Osteocyte (in vitro differentiated cells): ENCODE measurements around the gene MAPK1. TPM values are rescaled to one million over a fixed set of nuclear protein-coding genes. Genes with fewer than 3 reads are reported as not detected.
"Not testable (repeated sequence)": the region's sequence is repeated elsewhere in the genome, so short reads cannot be mapped to it uniquely, and the experiment has no call there.

Experiments
- DNase-seq: peaks from one replicate; pipeline ENCODE4 v3.0.0; 2021; ENCODE audit warnings: mixed read lengths; ENCODE audit not compliant: unreplicated experiment; ENCODE audit errors: extremely low spot score
- H3K27ac Mint-ChIP-seq: one replicate; pipeline ENCODE4 v1.8.0; 2021; ENCODE audit warnings: mild to moderate bottlenecking, mixed read lengths; ENCODE audit not compliant: unreplicated experiment
- H3K27me3 Mint-ChIP-seq: one replicate; pipeline ENCODE4 v1.8.0; 2021; ENCODE audit warnings: mixed read lengths; ENCODE audit not compliant: unreplicated experiment
- H3K36me3 Mint-ChIP-seq: one replicate; pipeline ENCODE4 v1.8.0; 2021; ENCODE audit warnings: mixed read lengths; ENCODE audit not compliant: unreplicated experiment
- H3K4me1 Mint-ChIP-seq: one replicate; pipeline ENCODE4 v1.8.0; 2021; ENCODE audit warnings: mixed read lengths; ENCODE audit not compliant: unreplicated experiment
- H3K4me3 Mint-ChIP-seq: one replicate; pipeline ENCODE4 v1.8.0; 2021; ENCODE audit warnings: mild to moderate bottlenecking, moderate library complexity, mixed read lengths; ENCODE audit not compliant: unreplicated experiment
- H3K9me3 Mint-ChIP-seq: one replicate; pipeline ENCODE4 v1.8.0; 2021; ENCODE audit warnings: mixed read lengths; ENCODE audit not compliant: unreplicated experiment
- total RNA-seq: library from RNA; stranded (reverse); gene quantifications from 2 replicates; pipeline ENCODE4 v1.2.1, GENCODE V29; 2021
- TF ChIP-seq, protein P1 (sequence below): fragments of 200-600 bp; sonication (generic); IDR thresholded peaks from 2 replicates; pipeline ENCODE4 v1.5.0; 2021; ENCODE audit warnings: antibody characterized with exemption, mild to moderate bottlenecking, moderate library complexity

MAPK1 gene
- total RNA-seq, 1 donor from 2014 or later, result 159 TPM

DNA sequence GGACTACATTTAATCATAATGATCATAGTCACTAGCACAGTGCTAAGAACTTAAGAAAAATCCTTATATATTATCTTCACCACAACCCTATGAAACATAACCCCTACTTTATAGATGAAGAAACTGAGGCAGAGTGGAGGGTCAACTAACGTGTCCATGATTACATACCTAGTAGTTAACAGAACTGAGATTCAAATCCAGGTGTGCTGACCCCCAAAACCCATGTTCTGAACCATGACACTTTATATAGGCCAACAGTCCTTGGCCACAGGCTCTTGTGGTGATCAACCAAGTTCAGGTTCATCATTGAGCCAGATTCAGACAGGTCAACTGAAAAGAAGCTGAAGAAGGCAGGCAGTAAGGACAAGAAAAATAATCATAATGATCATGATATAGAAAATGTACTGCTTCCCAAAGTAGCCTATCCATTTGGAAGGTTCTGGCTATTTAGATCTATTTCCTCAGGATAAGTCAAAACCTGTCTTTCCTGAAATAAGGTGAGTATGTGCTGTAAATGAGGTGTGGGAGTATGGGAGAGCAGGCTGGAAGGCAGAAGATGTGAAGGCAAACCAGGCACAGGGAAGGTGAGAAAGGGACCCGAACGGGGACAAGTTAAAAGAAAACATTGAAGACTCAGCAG is 39.7 kb downstream of the MAPK1 start:
- TF ChIP-seq, protein P1, sequence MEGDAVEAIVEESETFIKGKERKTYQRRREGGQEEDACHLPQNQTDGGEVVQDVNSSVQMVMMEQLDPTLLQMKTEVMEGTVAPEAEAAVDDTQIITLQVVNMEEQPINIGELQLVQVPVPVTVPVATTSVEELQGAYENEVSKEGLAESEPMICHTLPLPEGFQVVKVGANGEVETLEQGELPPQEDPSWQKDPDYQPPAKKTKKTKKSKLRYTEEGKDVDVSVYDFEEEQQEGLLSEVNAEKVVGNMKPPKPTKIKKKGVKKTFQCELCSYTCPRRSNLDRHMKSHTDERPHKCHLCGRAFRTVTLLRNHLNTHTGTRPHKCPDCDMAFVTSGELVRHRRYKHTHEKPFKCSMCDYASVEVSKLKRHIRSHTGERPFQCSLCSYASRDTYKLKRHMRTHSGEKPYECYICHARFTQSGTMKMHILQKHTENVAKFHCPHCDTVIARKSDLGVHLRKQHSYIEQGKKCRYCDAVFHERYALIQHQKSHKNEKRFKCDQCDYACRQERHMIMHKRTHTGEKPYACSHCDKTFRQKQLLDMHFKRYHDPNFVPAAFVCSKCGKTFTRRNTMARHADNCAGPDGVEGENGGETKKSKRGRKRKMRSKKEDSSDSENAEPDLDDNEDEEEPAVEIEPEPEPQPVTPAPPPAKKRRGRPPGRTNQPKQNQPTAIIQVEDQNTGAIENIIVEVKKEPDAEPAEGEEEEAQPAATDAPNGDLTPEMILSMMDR, result no peak

DNA sequence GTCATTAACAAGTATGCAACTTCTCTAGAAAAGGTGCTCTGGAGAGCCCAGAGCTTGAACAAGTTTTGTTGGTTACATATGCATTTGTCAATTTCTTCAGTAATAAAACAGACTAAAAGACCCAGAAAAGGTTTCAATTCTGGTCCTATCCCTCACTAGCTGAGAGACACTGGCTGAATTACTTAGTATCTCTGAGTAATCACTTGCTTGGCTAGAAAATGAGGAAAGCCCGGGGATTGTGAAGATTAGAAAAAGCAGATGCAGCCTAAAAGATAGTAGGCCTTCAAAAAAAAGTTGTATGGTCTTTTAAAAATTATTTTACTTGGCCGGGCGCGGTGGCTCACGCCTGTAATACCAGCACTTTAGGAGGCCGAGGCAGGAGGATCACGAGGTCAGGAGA is 41.2 kb downstream of the MAPK1 start:
- Mint-ChIP-seq H3K36me3 (no peaks in the 10 kb centered on the region), H3K27ac (no peak overlapping the region), H3K4me1 (peaks cover 51% of the 10 kb centered on the region), H3K9me3 (no peaks in the 10 kb centered on the region), H3K4me3 (no peak overlapping the region), H3K27me3 (no peaks in the 10 kb centered on the region)
- no peak for DNase-seq
- TF ChIP-seq, protein P1, result no peak

More for the DNA sequence above, 39.7 kb downstream of the MAPK1 start:
- DNase-seq, result no peak
- no peak overlapping the region for H3K4me3 Mint-ChIP-seq
- H3K4me1 Mint-ChIP-seq, result peaks cover 57% of the 10 kb centered on the region
- H3K36me3 Mint-ChIP-seq, result no peaks in the 10 kb centered on the region
- H3K27me3 Mint-ChIP-seq, result no peaks in the 10 kb centered on the region
- no peaks in the 10 kb centered on the region for H3K9me3 Mint-ChIP-seq
- peak overlapping the region; percentile 8 for H3K27ac Mint-ChIP-seq

DNA sequence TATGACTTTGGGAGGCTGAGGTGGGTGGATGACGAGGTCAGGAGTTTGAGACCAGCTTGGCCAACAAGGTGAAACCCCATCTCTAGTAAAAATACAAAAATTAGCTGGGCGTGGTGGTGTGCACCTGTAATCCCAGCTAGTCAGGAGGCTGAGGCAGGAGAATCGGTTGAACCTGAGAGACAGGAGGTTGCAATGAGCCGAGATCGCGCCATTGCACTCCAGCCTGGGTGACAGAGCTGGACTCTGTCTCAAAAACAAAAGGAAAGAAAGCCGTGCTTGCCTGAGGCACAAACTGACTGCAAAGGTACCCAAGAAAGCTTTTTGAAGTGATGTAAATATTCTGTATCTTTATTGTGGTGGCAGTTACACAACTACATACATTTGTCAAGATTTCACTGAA is 42.5 kb downstream of the MAPK1 start:
- peaks cover 50% of the 10 kb centered on the region for H3K4me1 Mint-ChIP-seq
- H3K36me3 Mint-ChIP-seq, DNase-seq, H3K9me3 Mint-ChIP-seq, H3K27me3 Mint-ChIP-seq, H3K27ac Mint-ChIP-seq, H3K4me3 Mint-ChIP-seq: not testable (repeated sequence)

DNA sequence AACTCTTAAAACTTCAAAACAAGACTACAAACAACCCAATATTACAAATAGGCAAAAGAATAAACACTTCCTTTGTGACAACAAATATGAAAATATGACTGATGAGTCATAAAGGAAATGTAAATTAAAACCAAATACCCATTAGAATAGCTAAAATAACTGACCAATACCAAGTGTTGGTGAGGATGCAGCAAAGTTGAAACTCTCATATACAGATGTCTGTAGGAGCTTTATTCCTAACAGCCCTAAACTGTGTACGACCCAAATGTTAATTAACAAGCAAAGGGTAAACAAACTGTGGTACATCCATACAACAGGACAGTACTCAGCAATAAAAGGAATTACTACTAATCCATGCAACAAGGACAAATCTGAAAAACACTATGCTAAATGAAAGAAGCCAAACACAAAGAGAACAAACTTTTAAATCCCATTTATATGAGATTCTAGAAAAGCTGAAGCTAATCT is 43.0 kb downstream of the MAPK1 start:
- Mint-ChIP-seq H3K27ac (peak overlapping the region; percentile 66), H3K4me3 (no peak overlapping the region), H3K27me3 (no peaks in the 10 kb centered on the region), H3K4me1 (peaks cover 45% of the 10 kb centered on the region), H3K9me3 (no peaks in the 10 kb centered on the region), H3K36me3 (no peaks in the 10 kb centered on the region)
- DNase-seq, result no peak
- TF ChIP-seq, protein P1, result no peak

DNA sequence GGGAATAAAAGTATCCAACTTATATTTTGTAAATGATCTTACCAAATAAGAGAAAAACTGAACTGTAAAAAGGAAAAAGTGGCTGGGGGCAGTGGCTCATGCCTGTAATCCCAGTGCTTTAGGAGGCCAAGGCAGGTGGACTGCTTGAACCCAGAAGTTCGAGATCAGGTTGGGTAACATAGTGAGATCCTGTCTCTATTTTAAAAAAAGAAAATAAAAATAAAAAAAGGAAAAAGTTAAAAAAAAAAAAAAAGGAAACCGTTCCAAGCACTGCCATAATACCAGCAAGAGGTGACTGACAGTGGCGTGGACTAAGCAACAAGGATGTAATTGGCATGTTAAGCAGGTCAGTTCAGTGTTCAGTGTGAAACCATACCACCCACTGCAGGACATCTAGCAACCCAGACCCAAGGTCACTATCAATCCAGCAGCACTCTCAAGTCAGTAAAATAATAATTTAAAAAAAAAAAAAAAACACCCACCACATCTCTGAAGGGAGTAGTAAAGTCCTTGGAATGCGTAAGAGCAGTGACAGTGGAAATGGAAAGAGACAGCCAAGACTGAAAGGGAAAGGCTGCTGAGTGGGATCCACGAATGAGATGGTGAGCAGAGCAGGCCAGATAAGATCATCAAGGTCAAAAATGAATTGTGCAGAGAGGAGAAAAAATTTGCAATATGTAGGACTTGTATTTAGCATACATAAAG is 43.6 kb downstream of the MAPK1 start:
- H3K9me3 Mint-ChIP-seq, result no peaks in the 10 kb centered on the region
- TF ChIP-seq, protein P1, result no peak
- no peak for DNase-seq
- no peak overlapping the region for H3K4me3 Mint-ChIP-seq
- peak overlapping the region; percentile 66 for H3K27ac Mint-ChIP-seq
- no peaks in the 10 kb centered on the region for H3K27me3 Mint-ChIP-seq
- H3K4me1 Mint-ChIP-seq, result peaks cover 47% of the 10 kb centered on the region
- no peaks in the 10 kb centered on the region for H3K36me3 Mint-ChIP-seq
